Endothelial cell of umbilical vein (primary cell): Measurements from ENCODE around the gene CRY1. TPM values are rescaled to one million over a fixed set of nuclear protein-coding genes. Genes with fewer than 3 reads are reported as not detected.

ENCODE experiments used
- BruUV-seq: library from RNA; stranded (reverse); fragments of 400-500 nt; replicated peaks from 2 replicates; lab custom pipeline; 2021; lab: Mats Ljungman, UMichigan
- CTCF ChIA-PET: fragments of 300-600, 350-600 bp; sonication (Branson Sonifier 250); formaldehyde crosslinking; loops from one replicate; lab custom pipeline; 2021; ENCODE audit warnings: antibody characterized with exemption, inconsistent platforms; lab: Charles Lee
- POLR2A ChIA-PET: fragments of 300-600, 350-600 bp; sonication (Branson Sonifier 250); formaldehyde crosslinking; loops from one replicate; lab custom pipeline; 2021; ENCODE audit warnings: antibody characterized with exemption, inconsistent platforms; lab: Charles Lee
- DNase-seq: peaks from one replicate; pipeline ENCODE4 v3.0.0-alpha.2; 2011; ENCODE audit warnings: low read depth, low spot score
- FAIRE-seq: peaks from 2 replicates; lab custom pipeline; 2011; peaks lifted over from hg19 to GRCh38; lab: Jason Lieb, UNC
- H2AFZ ChIP-seq: 2 replicates; pipeline ENCODE4 v1.6.0; 2012; ENCODE audit warnings: low read depth, low read length, control low read depth, inconsistent platforms
- H3K27ac ChIP-seq: 2 replicates; pipeline ENCODE4 v1.5.1; 2011; ENCODE audit warnings: low read depth, mild to moderate bottlenecking, control low read depth, low read length, moderate library complexity; ENCODE audit not compliant: insufficient read depth
- H3K27me3 ChIP-seq, 2 experiments: 2 replicates each; pipeline versions ENCODE4 v1.6.0 to v1.6.1; 2011; ENCODE audit warnings: low read length in 2 of 2, mixed read lengths in 1 of 2; ENCODE audit not compliant: control insufficient read depth in 2 of 2, insufficient read depth in 2 of 2
- H3K36me3 ChIP-seq, 2 experiments: 2 replicates in 1 of 2; 3 replicates in 1 of 2; pipeline ENCODE4 v1.5.1; 2011; ENCODE audit warnings: low read length in 2 of 2, mild to moderate bottlenecking in 1 of 2, moderate library complexity in 1 of 2; ENCODE audit not compliant: control insufficient read depth in 2 of 2, insufficient read depth in 2 of 2; ENCODE audit errors: extremely low read depth in 1 of 2
- H3K4me1 ChIP-seq: 3 replicates; pipeline ENCODE4 v1.5.1; 2011; ENCODE audit warnings: mild to moderate bottlenecking, low read length; ENCODE audit not compliant: control insufficient read depth, insufficient read depth; ENCODE audit errors: extremely low read depth
- H3K4me2 ChIP-seq: 2 replicates; pipeline ENCODE4 v1.6.1; 2011; ENCODE audit warnings: low read length, control low read depth, mixed read lengths; ENCODE audit not compliant: insufficient read depth
- H3K4me3 ChIP-seq, 3 experiments: fragments of 200-600 bp in 1 of 3; sonication (generic), shearing (Covaris generic) in 1 of 3; replicated peaks in 1 of 3; 2 replicates each; pipeline ENCODE4 v1.5.1; 2011 to 2016; ENCODE audit warnings: control low read depth in 3 of 3, low read length in 3 of 3, mild to moderate bottlenecking in 2 of 3, inconsistent platforms in 1 of 3, low read depth in 1 of 3, moderate library complexity in 1 of 3; ENCODE audit not compliant: insufficient read depth in 1 of 3
- H3K79me2 ChIP-seq: 2 replicates; pipeline ENCODE4 v1.6.0; 2012; ENCODE audit warnings: low read length, inconsistent platforms; ENCODE audit not compliant: control insufficient read depth, insufficient read depth
- H3K9ac ChIP-seq: replicated peaks from 2 replicates; pipeline ENCODE3; 2011; ENCODE audit warnings: low read length, control low read depth; ENCODE audit not compliant: insufficient read depth; ENCODE audit errors: extremely low read depth
- H3K9me1 ChIP-seq: replicated peaks from 3 replicates; pipeline ENCODE4 v1.6.0; 2011; ENCODE audit warnings: mild to moderate bottlenecking, low read length; ENCODE audit not compliant: control insufficient read depth, insufficient read depth; ENCODE audit errors: extremely low read depth
- H3K9me3 ChIP-seq: replicated peaks from 2 replicates; pipeline ENCODE4 v1.5.1; 2012; ENCODE audit warnings: low read length, inconsistent platforms; ENCODE audit not compliant: control insufficient read depth, insufficient read depth
- H4K20me1 ChIP-seq: replicated peaks from 2 replicates; pipeline ENCODE3; 2011; ENCODE audit warnings: mild to moderate bottlenecking, low read length; ENCODE audit not compliant: control insufficient read depth, insufficient read depth; ENCODE audit errors: extremely low read depth
- FOS ChIP-seq: IDR thresholded peaks from 2 replicates; pipeline ENCODE4 v1.6.1; 2011; ENCODE audit warnings: mild to moderate bottlenecking, low read length, moderate library complexity, borderline replicate concordance; ENCODE audit not compliant: insufficient read depth
- GATA2 ChIP-seq: IDR thresholded peaks from 2 replicates; pipeline ENCODE4 v1.7.0; 2011; ENCODE audit warnings: low read depth, mild to moderate bottlenecking, moderate library complexity, mixed read lengths, low read length; ENCODE audit not compliant: insufficient read length, insufficient read depth
- JUN ChIP-seq: IDR thresholded peaks from 2 replicates; pipeline ENCODE4 v1.6.1; 2011; ENCODE audit warnings: borderline replicate concordance, low read depth; ENCODE audit not compliant: insufficient read length, insufficient read depth
- MAX ChIP-seq: IDR thresholded peaks from 2 replicates; pipeline ENCODE4 v1.6.1; 2011; ENCODE audit not compliant: insufficient read depth, insufficient read length
- dilution Hi-C: fragments of 300-500 bp; cut with MboI; formaldehyde crosslinking; loops from one replicate; pipeline ENCODE4 v1.15.0; 2019; ENCODE audit warnings: low sequenced_read_pairs; ENCODE audit not compliant: extremely low pct_ligation_motif_present
- intact Hi-C: fragments of 100-400 bp; cut with micrococcal nuclease; formaldehyde crosslinking; loops from one replicate; pipeline ENCODE4 v1.10.0; 2022
- polyA plus RNA-seq, 4 experiments: library from polyadenylated mRNA; depleted of rRNA in 3 of 4; stranded (reverse) in 3 of 4; unstranded in 1 of 4; fragments of >200 nt; gene quantifications; 2 replicates each; pipeline versions ENCODE4 v1.2.1 to v1.2.3, GENCODE V29; 2011 to 2012; ENCODE audit warnings: missing spikeins in 1 of 4
- total RNA-seq: library from RNA; stranded (reverse); gene quantifications from 2 replicates; pipeline ENCODE4 v1.2.3, GENCODE V29; 2021

CRY1 gene
- total and polyA plus RNA-seq, 2 donors (not counting 3 experiments of a cell fraction or from before 2014, with no cell fraction given) = 11.4 to 21.0 TPM

- H2AFZ ChIP-seq = no peak overlapping the region
- FAIRE-seq = no peak
- H3K4me2 ChIP-seq = no peak overlapping the region
- no TSS peak for BruUV-seq
- H3K4me1 ChIP-seq = no peaks in the 10 kb centered on the region
- CTCF ChIA-PET = interaction anchor here (1.0 kb wide), 1 partner anchor 22 kb away, joined by 5 read pairs; no protein-coding TSS in a partner anchor
- TF ChIP-seq MAX (no peak), FOS (no peak), GATA2 (no peak), JUN (no peak)
- intact Hi-C loops = no loop called here
- no peaks in the 10 kb centered on the region for H3K36me3 ChIP-seq
- no peak overlapping the region for H3K9ac ChIP-seq
- no peaks in the 10 kb centered on the region for H4K20me1 ChIP-seq
- H3K27me3 ChIP-seq = peaks cover 0 to 5% of the 10 kb centered on the region in 2 experiments
- no peaks in the 10 kb centered on the region for H3K9me1 ChIP-seq
- H3K27ac ChIP-seq = no peak overlapping the region
- H3K4me3 ChIP-seq = no peak overlapping the region
- dilution Hi-C loops = no loop called here
- no peak for DNase-seq
- POLR2A ChIA-PET = no interaction called here
- no peaks in the 10 kb centered on the region for H3K79me2 ChIP-seq
- no peaks in the 10 kb centered on the region for H3K9me3 ChIP-seq
These were observed 151.7 kb downstream of the CRY1 start for GRCh38 chr12:106941481-106942156.

Other genes with a start within 250 kb of the CRY1 start
- gene TMEM263, start 137.6 kb downstream of the CRY1 start, total RNA-seq = 68.8 and 72.5 TPM in 2 replicates
- gene TMEM263, start 137.6 kb downstream of the CRY1 start, polyA plus RNA-seq = 15.7 and 22.5 TPM in 2 replicates
- gene MTERF2, start 106.4 kb downstream of the CRY1 start, total RNA-seq = 6.7 and 9.6 TPM in 2 replicates
- 2.2 and 3.4 TPM in 2 replicates for gene MTERF2, start 106.4 kb downstream of the CRY1 start, polyA plus RNA-seq